GM20000 (cell line): Measurements from ENCODE around the gene POLR1H.
"Not testable (repeated sequence)": the region's sequence is repeated elsewhere in the genome, so short reads cannot be mapped to it uniquely, and the experiment has no call there.

Source experiments
- DNase-seq: peaks from one replicate; pipeline ENCODE4 v3.0.0; 2012; ENCODE audit warnings: low spot score
- TF ChIP-seq, protein P1 (sequence below): IDR thresholded peaks from 2 replicates; pipeline ENCODE4 v1.5.1; 2012; ENCODE audit warnings: mild to moderate bottlenecking, control low read depth; ENCODE audit errors: extremely low read depth, missing control alignments

Gene POLR1H, protein sequence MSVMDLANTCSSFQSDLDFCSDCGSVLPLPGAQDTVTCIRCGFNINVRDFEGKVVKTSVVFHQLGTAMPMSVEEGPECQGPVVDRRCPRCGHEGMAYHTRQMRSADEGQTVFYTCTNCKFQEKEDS

DNA sequence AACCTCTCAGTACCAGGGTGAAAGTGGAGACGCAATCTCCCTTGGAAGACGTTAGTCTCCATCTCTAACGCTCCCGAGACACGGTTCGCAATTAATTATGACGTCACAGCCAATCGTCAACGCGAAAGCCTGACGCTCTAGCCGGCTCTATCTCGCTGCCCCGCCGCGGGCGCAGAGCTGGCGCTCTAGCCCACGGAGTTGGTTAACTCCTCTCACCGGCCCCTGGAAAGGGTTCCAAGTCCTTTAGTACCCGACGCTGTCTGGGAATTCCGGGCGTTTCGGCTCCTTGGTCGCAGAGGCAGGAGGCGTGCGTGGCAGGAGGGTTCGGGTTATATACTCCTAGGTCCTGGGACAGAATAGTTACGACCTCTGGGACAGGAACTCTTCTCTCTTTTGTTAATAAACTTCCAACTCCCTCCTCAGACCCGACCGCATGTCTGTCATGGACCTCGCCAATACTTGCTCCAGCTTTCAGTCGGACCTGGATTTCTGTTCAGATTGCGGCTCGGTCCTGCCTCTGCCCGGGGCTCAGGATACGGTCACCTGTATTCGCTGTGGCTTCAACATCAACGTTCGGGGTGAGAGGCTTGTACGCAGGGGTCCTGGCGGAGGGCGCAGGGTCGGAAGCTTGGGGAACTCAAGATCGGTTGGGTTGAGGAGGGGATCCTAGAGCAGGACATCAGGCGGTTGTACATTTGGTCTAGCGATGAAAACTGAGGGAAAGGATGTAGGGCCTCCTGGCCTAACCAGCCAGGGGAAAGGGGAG, at the start of gene POLR1H:
Gene POLR1H, plus strand, starts transcription at position 174 of the 766 bp plus-strand sequence. Its CDS starts 260 bp downstream, at position 434.
- peak; percentile 87 for DNase-seq
- TF ChIP-seq, protein P1, sequence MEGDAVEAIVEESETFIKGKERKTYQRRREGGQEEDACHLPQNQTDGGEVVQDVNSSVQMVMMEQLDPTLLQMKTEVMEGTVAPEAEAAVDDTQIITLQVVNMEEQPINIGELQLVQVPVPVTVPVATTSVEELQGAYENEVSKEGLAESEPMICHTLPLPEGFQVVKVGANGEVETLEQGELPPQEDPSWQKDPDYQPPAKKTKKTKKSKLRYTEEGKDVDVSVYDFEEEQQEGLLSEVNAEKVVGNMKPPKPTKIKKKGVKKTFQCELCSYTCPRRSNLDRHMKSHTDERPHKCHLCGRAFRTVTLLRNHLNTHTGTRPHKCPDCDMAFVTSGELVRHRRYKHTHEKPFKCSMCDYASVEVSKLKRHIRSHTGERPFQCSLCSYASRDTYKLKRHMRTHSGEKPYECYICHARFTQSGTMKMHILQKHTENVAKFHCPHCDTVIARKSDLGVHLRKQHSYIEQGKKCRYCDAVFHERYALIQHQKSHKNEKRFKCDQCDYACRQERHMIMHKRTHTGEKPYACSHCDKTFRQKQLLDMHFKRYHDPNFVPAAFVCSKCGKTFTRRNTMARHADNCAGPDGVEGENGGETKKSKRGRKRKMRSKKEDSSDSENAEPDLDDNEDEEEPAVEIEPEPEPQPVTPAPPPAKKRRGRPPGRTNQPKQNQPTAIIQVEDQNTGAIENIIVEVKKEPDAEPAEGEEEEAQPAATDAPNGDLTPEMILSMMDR, result no peak

DNA sequence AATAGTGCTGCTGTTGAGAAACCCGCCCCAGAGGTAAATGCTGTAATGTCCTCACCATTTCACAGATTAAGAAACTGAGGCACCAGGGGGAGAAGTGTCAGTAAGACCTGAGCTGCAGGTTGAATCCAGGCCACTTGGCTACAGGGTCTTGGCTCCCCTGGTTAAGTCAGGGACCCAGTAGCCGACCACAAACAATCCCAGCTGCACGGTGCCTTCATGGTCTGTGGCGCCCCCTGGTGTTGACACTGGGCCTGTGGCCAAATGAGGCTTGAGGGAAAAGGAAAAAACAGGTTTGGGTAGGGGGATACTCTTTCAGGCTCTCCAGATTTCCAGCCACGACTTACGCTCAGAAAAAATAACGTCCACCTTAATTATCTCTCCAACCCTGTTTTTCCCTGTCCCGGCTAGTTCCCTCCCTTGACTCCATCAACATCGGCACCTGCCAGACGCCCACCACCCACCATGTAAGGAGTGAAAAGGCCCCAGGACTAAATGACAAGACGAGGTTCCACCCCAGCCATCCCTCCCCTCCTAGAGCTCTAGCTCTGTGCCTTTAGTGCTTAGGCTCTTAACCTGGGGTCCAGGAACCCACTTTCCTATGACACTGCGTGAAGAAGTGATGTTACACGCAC, 47.7 kb upstream of the POLR1H start:
- peak; percentile 36 for DNase-seq
- TF ChIP-seq, protein P1, result peak; percentile 36

DNA sequence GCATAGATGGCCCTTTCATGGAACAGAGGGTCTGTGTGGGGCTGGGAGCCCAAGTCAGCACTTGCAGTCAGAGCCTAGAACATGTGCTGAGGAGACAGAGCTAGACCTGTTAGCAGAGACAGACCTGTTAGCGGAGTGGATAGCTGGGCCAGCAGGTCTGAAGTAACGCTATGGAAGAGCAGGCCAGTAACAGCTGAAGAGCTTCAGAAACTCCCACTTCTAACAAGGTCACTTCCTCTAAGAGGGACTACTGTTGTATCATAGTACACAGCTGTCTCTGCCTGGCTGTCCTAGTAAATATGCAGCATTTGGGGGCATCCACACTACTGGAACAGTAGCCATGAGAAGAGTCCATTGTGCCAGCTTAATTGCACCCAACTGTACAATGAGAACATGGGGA, 41.2 kb upstream of the POLR1H start:
- TF ChIP-seq, protein P1, result no peak
- no peak for DNase-seq

- TF ChIP-seq, protein P1, result no peak
- no peak for DNase-seq
Observed at GRCh38 chr6:30020626-30021025, 40.4 kb upstream of the POLR1H start.

DNA sequence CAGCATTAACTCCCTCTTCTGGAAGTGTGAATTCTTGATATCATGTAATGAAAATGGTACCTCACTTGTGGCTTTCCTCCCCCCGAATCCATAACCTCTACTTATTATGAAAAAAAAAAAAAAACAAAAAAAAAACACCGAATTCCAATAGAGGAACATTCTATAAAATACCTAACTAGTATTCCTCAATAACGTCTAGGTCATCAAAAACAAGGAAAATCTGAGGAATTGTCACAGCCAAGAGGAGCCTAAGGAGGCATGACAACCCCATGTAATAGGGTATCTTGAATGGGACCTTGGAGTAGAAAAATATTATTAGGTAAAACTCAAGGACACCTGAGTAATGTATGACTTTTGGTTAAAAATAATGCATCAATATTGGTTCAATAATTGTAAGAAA, 38.9 kb upstream of the POLR1H start:
- TF ChIP-seq, protein P1, result no peak

GRCh38 chr6:30022712-30023111, 38.4 kb upstream of the POLR1H start:
- DNase-seq, result not testable (repeated sequence)

More for the DNA sequence above, 38.9 kb upstream of the POLR1H start:
- DNase-seq, result no peak

DNA sequence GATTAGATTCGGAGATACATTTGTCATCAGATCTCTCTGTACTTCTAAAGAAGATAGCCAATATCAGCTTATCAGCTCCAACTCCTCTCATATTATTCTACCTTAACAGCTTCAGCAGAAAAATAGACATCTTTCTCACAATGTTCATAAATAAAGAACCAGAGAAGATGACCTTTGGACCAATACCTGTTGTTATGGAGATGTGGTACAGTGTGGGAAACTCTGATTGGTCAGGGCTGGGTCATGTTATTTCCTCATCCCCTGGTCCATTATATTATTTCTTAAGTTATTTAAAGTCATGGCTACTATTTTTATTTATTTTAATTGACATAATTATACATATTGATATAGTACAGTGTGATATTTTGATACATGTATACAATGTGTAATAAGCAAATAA, 35.9 kb upstream of the POLR1H start:
- TF ChIP-seq, protein P1, result no peak
- DNase-seq, result no peak
